Measurements from ENCODE around the gene APOA4.
"Not testable (repeated sequence)": the region's sequence is repeated elsewhere in the genome, so short reads cannot be mapped to it uniquely, and the experiment has no call there.

APOA4 gene

DNA sequence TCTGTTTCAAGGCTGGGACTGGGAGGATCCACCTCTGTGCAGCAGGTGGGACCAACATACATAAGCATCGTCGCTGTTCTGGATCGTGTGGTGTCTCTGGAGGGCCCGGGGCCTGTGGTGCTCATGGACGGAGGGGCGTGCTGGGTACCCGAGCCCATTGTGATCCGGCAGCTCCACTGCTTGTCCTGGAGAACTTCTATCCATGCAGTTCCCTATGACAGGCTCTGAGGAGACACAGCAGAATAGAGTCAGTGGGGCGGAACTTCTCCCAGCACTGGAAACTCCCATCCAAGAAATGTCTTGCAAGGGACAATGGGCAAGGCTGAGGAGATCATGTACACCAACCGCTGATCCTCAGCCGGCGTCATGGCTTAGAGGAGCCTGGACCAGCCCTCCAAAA, 26.0 kb upstream of the APOA4 start:
- no peak for DNase-seq (ENCODE audit: low spot score)

GRCh38 chr11:116847612-116848011, 24.5 kb upstream of the APOA4 start:
- no peak for DNase-seq (ENCODE audit: low spot score)

GRCh38 chr11:116844722-116845121, 21.6 kb upstream of the APOA4 start:
- no peak for DNase-seq (ENCODE audit: low spot score)

GRCh38 chr11:116843661-116844060, 20.6 kb upstream of the APOA4 start:
- no peak for DNase-seq (ENCODE audit: low spot score)

- DNase-seq (ENCODE audit: low spot score): no peak
These were observed 19.8 kb upstream of the APOA4 start for GRCh38 chr11:116842909-116843308.

DNA sequence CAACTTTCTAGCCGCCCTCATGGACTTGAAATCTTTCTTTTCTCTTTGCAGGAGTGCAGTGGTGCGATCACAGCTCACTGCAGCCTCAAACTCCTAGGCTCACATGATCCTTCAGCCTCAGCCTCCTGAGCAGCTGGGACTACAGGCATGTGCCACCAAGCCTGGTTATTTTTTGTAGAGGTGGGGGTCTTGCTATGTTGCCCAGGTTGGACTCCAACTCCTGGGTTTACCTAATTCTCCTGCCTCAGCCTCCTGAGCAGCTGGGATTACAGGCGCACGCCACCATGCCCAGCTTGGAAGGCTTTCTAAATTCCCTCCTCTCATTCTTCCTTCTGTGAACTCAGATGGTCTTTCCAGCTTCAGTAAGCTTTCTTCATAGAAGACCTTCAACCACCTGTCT, 19.0 kb upstream of the APOA4 start:
- DNase-seq (ENCODE audit: low spot score): no peak

DNA sequence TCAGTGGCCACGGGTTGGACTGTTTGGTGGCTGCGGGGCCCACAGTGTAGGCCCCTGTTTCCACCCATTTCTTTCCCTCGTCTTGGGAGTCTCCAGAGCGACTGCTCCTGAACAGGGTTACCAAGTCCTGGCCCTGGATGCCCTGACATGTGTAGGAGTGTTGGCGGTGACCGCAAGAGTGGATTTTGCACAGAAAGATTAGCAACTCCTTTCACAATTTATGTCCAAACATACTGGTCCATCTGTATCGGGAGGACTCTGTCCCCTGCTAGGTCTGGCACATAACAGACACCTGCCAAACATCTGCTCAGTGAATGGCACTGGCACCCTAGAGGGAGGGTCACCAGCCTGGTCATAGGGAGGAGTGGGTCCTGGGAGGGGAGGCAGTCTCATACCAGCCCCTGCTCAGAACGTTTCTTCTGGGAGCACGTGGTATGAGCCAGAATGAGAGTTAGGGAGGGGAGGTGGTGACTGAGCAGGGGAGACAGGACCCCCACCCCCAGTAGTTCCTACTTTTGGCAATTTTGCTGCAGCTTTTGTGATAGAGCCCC, 17.7 kb upstream of the APOA4 start:
- DNase-seq (ENCODE audit: low spot score): no peak

GRCh38 chr11:116840224-116840745, 17.2 kb upstream of the APOA4 start:
- DNase-seq (ENCODE audit: low spot score): peak; percentile 59

GRCh38 chr11:116838321-116839084, 15.4 kb upstream of the APOA4 start:
- no peak for DNase-seq (ENCODE audit: low spot score)

- DNase-seq (ENCODE audit: low spot score): no peak
These were observed 14.4 kb upstream of the APOA4 start, which contains the start of gene APOA1 for GRCh38 chr11:116837231-116838091. TSS of gene APOA1 (minus strand) at chr11:116837622. CDS start at chr11:116837387, 235 bp downstream.

DNA sequence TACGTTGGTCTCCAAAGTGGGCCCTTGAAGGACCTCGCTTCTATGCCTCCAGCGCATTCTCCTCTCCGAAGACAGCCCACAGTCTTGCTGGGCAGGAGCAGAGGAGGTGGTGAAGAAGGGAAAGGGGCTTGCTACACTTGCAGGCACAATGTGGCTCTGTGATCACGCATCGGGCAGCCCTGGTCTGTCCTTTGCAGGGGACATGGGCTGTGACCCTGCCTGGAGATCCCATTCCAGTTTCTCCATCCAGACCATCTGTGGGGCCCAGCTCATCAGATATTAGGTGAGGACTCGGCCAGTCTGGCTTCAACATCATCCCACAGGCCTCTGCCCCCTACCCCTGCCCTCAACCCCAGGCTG, 13.5 kb upstream of the APOA4 start:
- DNase-seq (ENCODE audit: low spot score): no peak

GRCh38 chr11:116835791-116836631, 12.9 kb upstream of the APOA4 start:
- peak; percentile 76 for DNase-seq (ENCODE audit: low spot score)

GRCh38 chr11:116835042-116835772, 12.1 kb upstream of the APOA4 start:
- no peak for DNase-seq (ENCODE audit: low spot score)

- DNase-seq (ENCODE audit: low spot score): not testable (repeated sequence)
These were observed 11.5 kb upstream of the APOA4 start for GRCh38 chr11:116834535-116835041.

DNA sequence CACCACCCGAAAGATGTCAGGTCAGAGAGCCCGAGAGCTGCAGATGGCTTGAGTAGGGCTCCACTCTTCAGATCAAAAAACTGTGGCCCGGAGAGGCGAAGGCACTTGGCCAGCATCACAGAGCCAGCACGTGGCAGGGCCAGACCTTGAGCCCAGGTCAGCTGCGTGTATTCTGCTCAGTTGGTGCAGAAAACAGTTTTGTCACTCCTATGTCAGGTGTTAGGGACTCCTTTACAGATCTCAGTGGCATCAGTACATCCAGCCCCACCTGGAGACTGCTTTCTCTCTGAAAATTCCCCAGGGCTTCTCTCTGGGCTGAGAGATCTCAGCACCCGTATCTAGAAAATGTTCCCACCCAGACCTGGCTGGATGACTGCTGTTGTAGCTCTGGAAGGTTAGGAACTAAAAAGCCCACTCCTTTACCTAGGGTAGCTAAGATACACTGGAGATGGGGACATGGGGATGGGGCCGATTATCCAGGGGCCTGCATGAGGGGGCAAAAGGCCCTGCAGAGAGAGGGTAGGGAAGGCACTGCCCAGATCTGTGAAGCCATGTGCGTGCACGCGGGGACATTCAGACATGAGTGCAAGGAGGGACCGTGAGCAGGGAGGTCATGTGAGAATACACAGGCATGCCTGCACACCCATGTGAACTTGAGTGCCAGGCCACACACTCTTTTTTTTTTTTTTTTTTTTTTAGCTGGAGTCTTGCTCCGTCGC, 10.9 kb upstream of the APOA4 start:
- no peak for DNase-seq (ENCODE audit: low spot score)

GRCh38 chr11:116833491-116833815, 10.3 kb upstream of the APOA4 start:
- no peak for DNase-seq (ENCODE audit: low spot score)

DNA sequence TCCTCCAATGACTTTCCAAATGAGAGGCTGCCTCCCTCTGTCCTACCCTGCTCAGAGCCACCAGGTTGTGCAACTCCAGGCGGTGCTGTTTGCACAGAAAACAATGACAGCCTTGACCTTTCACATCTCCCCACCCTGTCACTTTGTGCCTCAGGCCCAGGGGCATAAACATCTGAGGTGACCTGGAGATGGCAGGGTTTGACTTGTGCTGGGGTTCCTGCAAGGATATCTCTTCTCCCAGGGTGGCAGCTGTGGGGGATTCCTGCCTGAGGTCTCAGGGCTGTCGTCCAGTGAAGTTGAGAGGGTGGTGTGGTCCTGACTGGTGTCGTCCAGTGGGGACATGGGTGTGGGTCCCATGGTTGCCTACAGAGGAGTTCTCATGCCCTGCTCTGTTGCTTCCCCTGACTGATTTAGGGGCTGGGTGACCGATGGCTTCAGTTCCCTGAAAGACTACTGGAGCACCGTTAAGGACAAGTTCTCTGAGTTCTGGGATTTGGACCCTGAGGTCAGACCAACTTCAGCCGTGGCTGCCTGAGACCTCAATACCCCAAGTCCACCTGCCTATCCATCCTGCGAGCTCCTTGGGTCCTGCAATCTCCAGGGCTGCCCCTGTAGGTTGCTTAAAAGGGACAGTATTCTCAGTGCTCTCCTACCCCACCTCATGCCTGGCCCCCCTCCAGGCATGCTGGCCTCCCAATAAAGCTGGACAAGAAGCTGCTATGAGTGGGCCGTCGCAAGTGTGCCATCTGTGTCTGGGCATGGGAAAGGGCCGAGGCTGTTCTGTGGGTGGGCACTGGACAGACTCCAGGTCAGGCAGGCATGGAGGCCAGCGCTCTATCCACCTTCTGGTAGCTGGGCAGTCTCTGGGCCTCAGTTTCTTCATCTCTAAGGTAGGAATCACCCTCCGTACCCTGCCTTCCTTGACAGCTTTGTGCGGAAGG, 9.5 kb upstream of the APOA4 start:
- DNase-seq (ENCODE audit: low spot score): no peak

- no peak for DNase-seq (ENCODE audit: low spot score)
These were observed 8.8 kb upstream of the APOA4 start for GRCh38 chr11:116831790-116832349.
